ENCODE measurements around the gene RAI2. TPM values are rescaled to one million over a fixed set of nuclear protein-coding genes. Genes with fewer than 3 reads are reported as not detected.
"Not testable (repeated sequence)": the region's sequence is repeated elsewhere in the genome, so short reads cannot be mapped to it uniquely, and the experiment has no call there.

The RAI2 gene
- total RNA-seq, 1 donor: under 0.01 TPM

DNA sequence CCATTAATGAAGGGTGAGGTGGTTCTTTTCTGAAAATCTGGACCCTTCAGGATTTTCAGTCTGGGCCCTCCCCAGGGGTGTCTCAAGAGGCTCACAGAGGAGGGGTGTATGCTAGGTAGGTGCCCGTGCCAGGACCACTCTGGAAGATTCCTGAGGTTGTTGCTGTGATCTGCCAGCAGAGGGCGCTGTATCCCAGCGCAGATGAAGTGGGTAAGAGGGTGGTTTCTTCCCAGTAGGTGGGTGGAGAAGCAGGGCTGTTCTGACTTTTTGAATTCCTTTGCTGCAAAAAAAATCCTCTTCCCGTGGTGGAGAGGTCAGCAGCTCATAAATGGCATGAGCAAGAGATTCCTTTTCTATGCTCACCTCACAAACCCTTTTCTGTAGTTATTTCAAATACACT is 72.7 kb downstream of the RAI2 start:
- peak; percentile 28 to 53 (median 29) for DNase-seq (ENCODE audit: low read depth in 2 of 3, low spot score in 2 of 3)

DNA sequence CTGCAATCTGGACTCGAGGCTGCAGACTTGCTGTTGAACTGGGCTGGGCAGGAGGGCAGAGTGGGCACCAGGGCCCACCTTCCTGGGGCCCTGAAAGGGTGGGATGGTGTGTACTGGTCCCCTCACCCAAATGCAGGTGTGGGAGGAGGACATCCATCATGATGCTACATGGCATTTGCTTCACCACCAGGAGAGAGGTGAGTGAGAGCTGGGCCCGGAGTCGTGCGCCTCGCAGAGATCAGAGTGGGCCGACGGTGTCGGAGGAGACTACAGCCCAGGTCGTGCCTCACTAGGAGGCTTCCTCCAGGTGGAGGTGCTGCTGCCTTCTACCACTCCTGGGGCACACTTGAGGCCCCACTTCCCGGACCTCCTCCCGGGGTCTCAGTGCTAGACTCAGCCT is 73.5 kb downstream of the RAI2 start:
- no peak for DNase-seq (ENCODE audit: low read depth in 2 of 3, low spot score in 2 of 3)

DNA sequence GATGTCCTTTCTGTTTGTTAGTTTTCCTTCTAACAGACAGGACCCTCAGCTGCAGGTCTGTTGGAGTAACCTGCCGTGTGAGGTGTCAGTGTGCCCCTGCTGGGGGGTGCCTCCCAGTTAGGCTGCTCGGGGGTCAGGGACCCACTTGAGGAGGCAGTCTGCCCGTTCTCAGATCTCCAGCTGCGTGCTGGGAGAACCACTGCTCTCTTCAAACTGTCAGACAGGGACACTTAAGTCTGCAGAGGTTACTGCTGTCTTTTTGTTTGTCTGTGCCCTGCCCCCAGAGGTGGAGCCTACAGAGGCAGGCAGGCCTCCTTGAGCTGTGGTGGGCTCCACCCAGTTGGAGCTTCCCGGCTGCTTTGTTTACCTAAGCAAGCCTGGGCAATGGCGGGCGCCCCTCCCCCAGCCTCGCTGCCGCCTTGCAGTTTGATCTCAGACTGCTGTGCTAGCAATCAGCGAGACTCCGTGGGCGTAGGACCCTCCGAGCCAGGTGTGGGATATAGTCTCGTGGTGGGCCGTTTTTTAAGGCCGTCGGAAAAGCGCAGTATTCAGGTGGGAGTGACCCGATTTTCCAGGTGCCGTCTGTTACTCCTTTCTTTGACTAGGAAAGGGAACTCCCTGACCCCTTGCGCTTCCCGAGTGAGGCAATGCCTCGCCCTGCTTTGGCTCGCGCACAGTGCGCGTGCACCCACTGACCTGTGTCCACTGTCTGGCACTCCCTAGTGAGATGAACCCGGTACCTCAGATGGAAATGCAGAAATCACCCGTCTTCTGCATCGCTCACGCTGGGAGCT is 74.3 kb downstream of the RAI2 start:
- DNase-seq (ENCODE audit: low read depth in 2 of 3, low spot score in 2 of 3): not testable (repeated sequence)

DNA sequence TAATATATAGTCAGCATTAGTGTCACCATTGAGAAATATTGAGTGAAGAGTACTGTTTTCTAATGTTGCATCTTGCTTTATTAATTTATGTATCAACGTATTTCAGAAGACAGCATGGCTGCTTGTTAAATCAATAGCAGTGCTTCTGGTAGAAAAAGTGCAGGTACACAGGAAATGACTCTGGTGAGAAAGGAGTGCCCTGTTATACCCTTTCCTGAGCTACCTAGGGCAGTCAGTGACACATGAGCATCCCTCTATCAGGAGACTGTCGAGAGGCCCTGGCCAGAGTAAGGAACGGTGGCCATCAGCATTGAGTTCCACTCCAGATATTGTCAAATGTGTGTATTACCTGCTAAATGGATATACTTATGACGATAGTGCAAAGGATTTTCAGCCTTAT is 81.7 kb downstream of the RAI2 start:
- no peak for DNase-seq (ENCODE audit: low read depth in 2 of 3, low spot score in 2 of 3)

DNA sequence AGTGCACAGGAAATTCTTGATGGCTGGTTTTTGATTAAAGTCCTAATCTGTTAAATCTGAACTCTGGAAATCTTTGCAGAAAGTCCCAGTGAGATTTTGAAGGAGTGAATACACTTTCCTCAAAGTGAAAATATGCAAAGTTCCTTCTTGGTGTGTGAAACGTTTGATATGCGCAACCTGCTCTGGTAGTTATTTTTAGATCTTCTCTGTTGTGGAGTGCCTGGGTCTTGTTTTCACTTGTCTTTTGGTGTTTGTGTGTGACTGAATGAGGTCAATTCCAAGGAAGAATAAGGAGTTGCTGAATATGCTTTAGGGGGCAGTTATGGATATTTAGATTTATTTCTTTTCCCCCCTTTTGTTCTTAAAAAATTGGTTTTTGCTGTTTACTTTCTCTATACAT is 82.1 kb downstream of the RAI2 start:
- DNase-seq (ENCODE audit: low read depth in 2 of 3, low spot score in 2 of 3): no peak

DNA sequence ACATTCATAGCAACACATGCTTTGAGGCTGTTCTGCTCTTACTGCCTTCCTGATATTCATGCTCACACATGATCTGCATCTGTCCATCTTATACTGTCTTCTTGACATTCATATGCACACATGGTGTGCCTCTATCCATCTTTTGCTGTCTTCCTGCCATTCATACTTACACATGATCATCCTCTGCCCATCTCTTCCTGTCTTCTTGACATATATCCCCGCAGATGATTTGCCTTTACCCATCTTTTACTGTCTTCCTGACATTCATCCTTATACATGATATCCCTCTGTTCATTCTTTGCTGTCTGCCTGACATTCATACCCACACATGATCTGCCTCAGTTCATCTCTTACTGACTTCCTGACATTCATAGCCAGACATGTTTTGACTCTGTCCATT is 87.0 kb downstream of the RAI2 start:
- no peak for DNase-seq (ENCODE audit: low read depth in 2 of 3, low spot score in 2 of 3)

DNA sequence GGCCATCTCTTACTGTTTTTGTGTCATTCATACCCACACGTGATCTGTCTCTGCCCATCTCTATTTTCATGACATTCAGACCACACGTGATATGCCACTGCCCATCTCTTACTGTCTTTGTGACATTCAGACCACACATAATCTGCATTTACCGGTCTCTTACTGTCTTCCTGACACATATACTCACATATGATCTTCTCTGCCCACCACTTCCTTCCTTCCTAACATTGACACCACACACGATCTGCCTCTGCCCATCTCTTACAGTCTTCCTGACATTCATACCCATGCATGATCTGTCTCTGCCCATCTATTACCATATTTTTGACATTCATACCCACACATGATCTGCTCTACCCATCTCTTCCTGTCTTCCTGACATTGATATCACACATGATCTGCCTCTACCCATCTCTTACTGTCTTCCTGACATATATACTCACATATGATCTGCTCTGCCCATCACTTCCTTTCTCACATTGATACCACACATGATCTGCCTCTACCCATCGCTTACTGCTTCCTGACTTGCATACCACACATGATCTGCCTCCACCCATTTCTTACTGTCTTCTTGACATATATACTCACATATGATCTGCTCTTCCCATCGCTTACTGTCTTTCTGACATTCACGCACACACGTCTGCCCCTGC is 87.7 kb downstream of the RAI2 start:
- DNase-seq (ENCODE audit: low read depth in 2 of 3, low spot score in 2 of 3): no peak

DNA sequence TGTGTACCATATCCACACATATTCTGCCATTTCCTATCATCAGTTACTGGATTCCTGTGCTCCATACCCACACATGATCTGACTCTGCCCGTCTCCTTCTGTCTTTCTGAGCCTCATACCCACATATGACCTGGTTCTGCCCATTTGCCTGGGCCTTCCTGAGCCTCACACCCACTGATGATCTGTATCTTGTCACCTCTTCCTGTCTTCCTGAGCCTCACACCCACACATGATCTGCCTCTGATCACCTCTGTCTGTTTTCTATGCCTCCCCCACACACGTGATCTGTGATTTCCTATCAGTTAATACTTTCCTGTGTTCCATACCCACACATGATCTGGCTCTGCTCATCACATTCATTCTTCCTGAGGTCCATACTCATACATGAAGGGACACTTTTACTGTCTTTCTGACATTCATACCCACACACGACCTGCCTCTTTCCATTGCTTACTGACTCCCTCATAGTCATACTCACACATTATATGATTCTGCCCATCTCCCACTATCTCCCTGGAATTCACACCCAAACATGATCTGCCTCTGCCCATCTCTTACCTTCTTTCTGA is 91.3 kb downstream of the RAI2 start:
- DNase-seq (ENCODE audit: low read depth in 2 of 3, low spot score in 2 of 3): no peak

DNA sequence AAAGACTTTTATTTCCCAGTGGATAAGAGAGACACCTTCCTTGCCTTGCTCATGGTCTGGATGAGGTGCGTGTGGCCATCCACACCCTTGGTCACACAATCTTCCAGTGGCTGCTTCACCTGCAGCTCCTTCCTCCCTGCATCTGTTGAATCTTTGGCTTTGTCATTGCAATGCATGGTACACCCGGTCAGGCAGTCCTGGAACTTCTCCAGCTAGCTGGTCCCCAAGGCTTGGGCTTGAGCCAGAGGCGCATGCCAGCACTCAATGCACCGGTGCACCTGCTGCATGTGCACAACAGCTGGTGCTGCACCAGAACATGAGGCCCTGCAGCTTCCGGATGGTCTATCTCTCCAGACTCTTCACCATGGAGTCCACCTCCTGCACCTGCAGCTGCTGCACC is 92.1 kb downstream of the RAI2 start:
- no peak for DNase-seq (ENCODE audit: low read depth in 2 of 3, low spot score in 2 of 3)

DNA sequence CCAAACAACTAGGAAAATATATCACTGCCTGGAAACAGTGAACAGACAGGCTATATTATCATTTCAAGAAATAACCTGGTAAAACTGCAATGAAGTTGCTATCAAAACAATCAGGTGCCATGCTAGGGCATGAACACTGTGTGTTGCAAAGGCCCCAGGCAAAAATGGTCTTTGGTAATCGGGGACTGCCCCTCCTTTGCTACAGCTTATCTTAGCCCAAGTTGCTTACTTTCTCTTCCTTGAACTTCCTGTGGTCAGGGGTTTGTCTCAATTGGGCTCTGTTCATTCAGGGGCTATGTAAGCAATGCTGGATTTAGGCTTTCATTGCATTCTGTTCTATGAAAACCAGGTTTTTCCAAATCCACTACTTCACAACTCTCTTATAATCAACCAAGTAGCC is 93.4 kb downstream of the RAI2 start:
- DNase-seq (ENCODE audit: low read depth in 2 of 3, low spot score in 2 of 3): peak in 1 of 3 donors; percentile 14

DNA sequence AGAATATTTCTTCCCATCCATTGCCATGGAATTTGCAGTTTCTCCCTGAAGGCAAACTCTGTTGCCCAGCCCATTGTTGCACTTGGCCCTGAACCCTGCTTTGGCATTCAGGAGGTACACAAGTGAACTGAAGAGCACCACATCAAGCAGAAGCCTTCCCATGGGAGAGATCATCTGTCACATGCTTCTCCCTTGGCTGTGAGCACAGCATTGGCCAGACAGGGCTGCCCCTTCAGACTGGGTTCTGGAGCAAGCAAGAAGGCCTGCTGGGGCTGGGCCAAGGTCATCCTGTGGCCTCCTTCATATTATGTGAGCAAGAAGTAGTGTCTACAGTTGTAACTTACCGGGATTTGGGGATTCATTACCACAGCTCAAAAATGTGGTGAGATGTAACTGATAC is 101.1 kb downstream of the RAI2 start:
- no peak for DNase-seq (ENCODE audit: low read depth in 2 of 3, low spot score in 2 of 3)

DNA sequence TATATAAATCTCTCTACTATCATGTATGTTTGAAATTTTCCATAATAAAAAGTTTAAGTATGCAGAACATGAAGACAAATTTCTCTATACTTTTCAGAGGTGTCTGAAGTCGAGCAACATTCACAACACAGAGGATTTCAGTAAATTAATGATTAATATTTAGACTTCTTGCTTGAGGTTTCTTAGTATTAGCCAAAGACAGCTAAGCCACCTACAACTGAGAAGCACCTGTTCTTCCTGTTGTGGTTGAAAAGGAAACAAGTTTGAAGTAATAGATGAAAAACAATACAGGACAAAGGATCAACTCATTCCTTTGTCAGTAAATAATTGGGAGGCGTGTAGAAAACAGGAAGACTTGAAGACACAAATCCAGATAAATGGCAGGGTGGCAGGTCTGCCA is 102.7 kb downstream of the RAI2 start:
- no peak for DNase-seq (ENCODE audit: low read depth in 2 of 3, low spot score in 2 of 3)

DNA sequence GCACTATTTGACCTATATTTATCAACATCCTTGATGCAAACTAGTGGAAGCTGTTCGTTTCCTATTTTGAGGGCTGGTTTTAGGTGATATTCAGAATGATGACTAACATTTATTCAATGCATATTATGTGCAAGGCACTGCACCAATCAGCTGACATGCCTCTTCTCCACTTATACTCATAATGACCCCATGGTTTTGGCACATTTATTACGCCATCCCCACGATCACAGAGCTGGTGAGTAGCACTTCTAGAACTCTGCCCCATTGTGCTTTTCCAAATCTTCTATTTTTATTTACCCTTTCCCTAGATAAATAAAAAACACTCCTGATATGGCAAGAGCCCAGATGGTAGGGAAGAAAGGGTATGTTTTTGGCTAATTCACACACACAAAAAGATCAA is 110.7 kb downstream of the RAI2 start:
- no peak for DNase-seq (ENCODE audit: low read depth in 2 of 3, low spot score in 2 of 3)

Other genes starting within 250 kb of the RAI2 start
- gene SCML1, start 123.8 kb downstream of the RAI2 start, total RNA-seq: 0.27 TPM

Measured in hematopoietic multipotent progenitor cell (in vitro differentiated cells).